Endothelial cell of umbilical vein (primary cell): Measurements from ENCODE around the gene FRRS1. TPM values are rescaled to one million over a fixed set of nuclear protein-coding genes. Genes with fewer than 3 reads are reported as not detected.

Experiments
- BruUV-seq: library from RNA; stranded (reverse); fragments of 400-500 nt; replicated peaks from 2 replicates; lab custom pipeline; 2021; lab: Mats Ljungman, UMichigan
- CTCF ChIA-PET: fragments of 300-600, 350-600 bp; sonication (Branson Sonifier 250); formaldehyde crosslinking; loops from one replicate; lab custom pipeline; 2021; ENCODE audit warnings: antibody characterized with exemption, inconsistent platforms; lab: Charles Lee
- POLR2A ChIA-PET: fragments of 300-600, 350-600 bp; sonication (Branson Sonifier 250); formaldehyde crosslinking; loops from one replicate; lab custom pipeline; 2021; ENCODE audit warnings: antibody characterized with exemption, inconsistent platforms; lab: Charles Lee
- DNase-seq: peaks from one replicate; pipeline ENCODE4 v3.0.0-alpha.2; 2011; ENCODE audit warnings: low read depth, low spot score
- FAIRE-seq: peaks from 2 replicates; lab custom pipeline; 2011; peaks lifted over from hg19 to GRCh38; lab: Jason Lieb, UNC
- H2AFZ ChIP-seq: 2 replicates; pipeline ENCODE4 v1.6.0; 2012; ENCODE audit warnings: low read depth, low read length, control low read depth, inconsistent platforms
- H3K27ac ChIP-seq: 2 replicates; pipeline ENCODE4 v1.5.1; 2011; ENCODE audit warnings: low read depth, mild to moderate bottlenecking, control low read depth, low read length, moderate library complexity; ENCODE audit not compliant: insufficient read depth
- H3K27me3 ChIP-seq, 2 experiments: 2 replicates each; pipeline versions ENCODE4 v1.6.0 to v1.6.1; 2011; ENCODE audit warnings: low read length in 2 of 2, mixed read lengths in 1 of 2; ENCODE audit not compliant: control insufficient read depth in 2 of 2, insufficient read depth in 2 of 2
- H3K36me3 ChIP-seq, 2 experiments: 2 replicates in 1 of 2; 3 replicates in 1 of 2; pipeline ENCODE4 v1.5.1; 2011; ENCODE audit warnings: low read length in 2 of 2, mild to moderate bottlenecking in 1 of 2, moderate library complexity in 1 of 2; ENCODE audit not compliant: control insufficient read depth in 2 of 2, insufficient read depth in 2 of 2; ENCODE audit errors: extremely low read depth in 1 of 2
- H3K4me1 ChIP-seq: 3 replicates; pipeline ENCODE4 v1.5.1; 2011; ENCODE audit warnings: mild to moderate bottlenecking, low read length; ENCODE audit not compliant: control insufficient read depth, insufficient read depth; ENCODE audit errors: extremely low read depth
- H3K4me2 ChIP-seq: 2 replicates; pipeline ENCODE4 v1.6.1; 2011; ENCODE audit warnings: low read length, control low read depth, mixed read lengths; ENCODE audit not compliant: insufficient read depth
- H3K4me3 ChIP-seq, 3 experiments: fragments of 200-600 bp in 1 of 3; sonication (generic), shearing (Covaris generic) in 1 of 3; replicated peaks in 1 of 3; 2 replicates each; pipeline ENCODE4 v1.5.1; 2011 to 2016; ENCODE audit warnings: control low read depth in 3 of 3, low read length in 3 of 3, mild to moderate bottlenecking in 2 of 3, inconsistent platforms in 1 of 3, low read depth in 1 of 3, moderate library complexity in 1 of 3; ENCODE audit not compliant: insufficient read depth in 1 of 3
- H3K79me2 ChIP-seq: 2 replicates; pipeline ENCODE4 v1.6.0; 2012; ENCODE audit warnings: low read length, inconsistent platforms; ENCODE audit not compliant: control insufficient read depth, insufficient read depth
- H3K9ac ChIP-seq: replicated peaks from 2 replicates; pipeline ENCODE3; 2011; ENCODE audit warnings: low read length, control low read depth; ENCODE audit not compliant: insufficient read depth; ENCODE audit errors: extremely low read depth
- H3K9me1 ChIP-seq: replicated peaks from 3 replicates; pipeline ENCODE4 v1.6.0; 2011; ENCODE audit warnings: mild to moderate bottlenecking, low read length; ENCODE audit not compliant: control insufficient read depth, insufficient read depth; ENCODE audit errors: extremely low read depth
- H3K9me3 ChIP-seq: replicated peaks from 2 replicates; pipeline ENCODE4 v1.5.1; 2012; ENCODE audit warnings: low read length, inconsistent platforms; ENCODE audit not compliant: control insufficient read depth, insufficient read depth
- H4K20me1 ChIP-seq: replicated peaks from 2 replicates; pipeline ENCODE3; 2011; ENCODE audit warnings: mild to moderate bottlenecking, low read length; ENCODE audit not compliant: control insufficient read depth, insufficient read depth; ENCODE audit errors: extremely low read depth
- EZH2 ChIP-seq: IDR thresholded peaks from 2 replicates; pipeline ENCODE4 v1.6.1; 2012; ENCODE audit warnings: borderline replicate concordance, low read depth, mild to moderate bottlenecking, moderate library complexity, low read length, inconsistent platforms; ENCODE audit not compliant: severe bottlenecking
- FOS ChIP-seq: IDR thresholded peaks from 2 replicates; pipeline ENCODE4 v1.6.1; 2011; ENCODE audit warnings: mild to moderate bottlenecking, low read length, moderate library complexity, borderline replicate concordance; ENCODE audit not compliant: insufficient read depth
- GATA2 ChIP-seq: IDR thresholded peaks from 2 replicates; pipeline ENCODE4 v1.7.0; 2011; ENCODE audit warnings: low read depth, mild to moderate bottlenecking, moderate library complexity, mixed read lengths, low read length; ENCODE audit not compliant: insufficient read length, insufficient read depth
- JUN ChIP-seq: IDR thresholded peaks from 2 replicates; pipeline ENCODE4 v1.6.1; 2011; ENCODE audit warnings: borderline replicate concordance, low read depth; ENCODE audit not compliant: insufficient read length, insufficient read depth
- MYC ChIP-seq: IDR thresholded peaks from one replicate; pipeline ENCODE4 v1.6.1; 2011; ENCODE audit warnings: mild to moderate bottlenecking, low read depth, low read length
- POLR2A ChIP-seq: IDR thresholded peaks from 2 replicates; pipeline ENCODE4 v1.6.1; 2012; ENCODE audit warnings: low read depth, mild to moderate bottlenecking, control low read depth, low read length
- POLR2AphosphoS5 ChIP-seq: IDR thresholded peaks from 2 replicates; pipeline ENCODE4 v1.6.1; 2012; ENCODE audit warnings: low read depth, mild to moderate bottlenecking, control low read depth, low read length, moderate library complexity; ENCODE audit not compliant: insufficient read depth
- dilution Hi-C: fragments of 300-500 bp; cut with MboI; formaldehyde crosslinking; loops from one replicate; pipeline ENCODE4 v1.15.0; 2019; ENCODE audit warnings: low sequenced_read_pairs; ENCODE audit not compliant: extremely low pct_ligation_motif_present
- intact Hi-C: fragments of 100-400 bp; cut with micrococcal nuclease; formaldehyde crosslinking; loops from one replicate; pipeline ENCODE4 v1.10.0; 2022
- polyA plus RNA-seq, 4 experiments: library from polyadenylated mRNA; depleted of rRNA in 3 of 4; stranded (reverse) in 3 of 4; unstranded in 1 of 4; fragments of >200 nt; gene quantifications; 2 replicates each; pipeline versions ENCODE4 v1.2.1 to v1.2.3, GENCODE V29; 2011 to 2012; ENCODE audit warnings: missing spikeins in 1 of 4
- total RNA-seq: library from RNA; stranded (reverse); gene quantifications from 2 replicates; pipeline ENCODE4 v1.2.3, GENCODE V29; 2021
- TF ChIP-seq, protein P1 (sequence below), 2 donors: IDR thresholded peaks; 1 replicate in 1 of 2; 2 replicates in 1 of 2; pipeline ENCODE4 v1.5.1; 2011; ENCODE audit warnings: low read length in 2 of 2, mild to moderate bottlenecking in 2 of 2, moderate library complexity in 2 of 2, control low read depth in 1 of 2, inconsistent platforms in 1 of 2, low read depth in 1 of 2; ENCODE audit not compliant: insufficient read depth in 1 of 2; ENCODE audit errors: extremely low read depth in 1 of 2
- TF ChIP-seq, protein P2 (sequence below): IDR thresholded peaks from 2 replicates; pipeline ENCODE4 v1.6.1; 2011; ENCODE audit not compliant: insufficient read depth, insufficient read length

FRRS1 gene
- total and polyA plus RNA-seq, 2 donors (not counting 3 experiments of a cell fraction or from before 2014, with no cell fraction given) = 1.1 to 3.1 TPM

DNA sequence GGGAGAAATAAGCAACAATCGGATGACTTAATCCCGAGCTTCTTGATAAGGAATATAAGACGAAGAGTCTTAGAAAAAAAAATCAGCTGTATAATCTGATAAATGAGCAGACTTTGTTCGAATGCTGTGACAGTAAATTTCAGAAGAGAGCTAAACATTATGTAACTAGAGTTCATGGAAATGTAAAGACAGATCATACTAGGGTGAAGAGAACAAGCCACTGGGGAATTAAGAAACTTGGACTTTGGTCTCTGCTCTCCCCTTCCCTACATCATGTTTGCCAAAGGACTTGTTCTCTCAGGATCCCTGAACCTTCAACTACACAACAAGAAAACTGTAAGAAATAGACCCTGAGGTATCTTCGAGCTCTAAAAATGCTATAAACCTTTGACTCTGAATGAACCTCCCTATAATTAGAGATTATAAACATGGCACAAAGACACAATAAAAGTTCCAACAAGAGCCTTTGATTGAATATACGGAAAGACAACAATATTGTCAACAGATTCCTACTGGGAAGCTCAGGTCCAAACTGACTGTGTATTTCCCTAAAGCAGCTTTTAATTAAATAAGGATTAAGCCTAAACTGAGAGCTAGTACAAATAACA is 27.5 kb downstream of the FRRS1 start:
- Histone ChIP-seq H3K27ac (no peak overlapping the region), H3K4me1 (no peaks in the 10 kb centered on the region), H3K4me3 (no peak overlapping the region), H4K20me1 (no peaks in the 10 kb centered on the region), H3K27me3 (no peaks in the 10 kb centered on the region), H2AFZ (no peak overlapping the region), H3K9me3 (no peaks in the 10 kb centered on the region), H3K4me2 (no peak overlapping the region), H3K36me3 (no peaks in the 10 kb centered on the region), H3K9me1 (no peaks in the 10 kb centered on the region), H3K79me2 (no peaks in the 10 kb centered on the region), H3K9ac (no peak overlapping the region)
- DNase-seq (no peak), FAIRE-seq (no peak)
- POLR2A ChIA-PET = no interaction called here
- no peak for TF ChIP-seq EZH2
- no peak for TF ChIP-seq MYC
- no peak for TF ChIP-seq FOS
- TF ChIP-seq POLR2AphosphoS5 = no peak
- no peak for TF ChIP-seq POLR2A
- no peak for TF ChIP-seq JUN
- TF ChIP-seq GATA2 = no peak
- TF ChIP-seq, protein P1, sequence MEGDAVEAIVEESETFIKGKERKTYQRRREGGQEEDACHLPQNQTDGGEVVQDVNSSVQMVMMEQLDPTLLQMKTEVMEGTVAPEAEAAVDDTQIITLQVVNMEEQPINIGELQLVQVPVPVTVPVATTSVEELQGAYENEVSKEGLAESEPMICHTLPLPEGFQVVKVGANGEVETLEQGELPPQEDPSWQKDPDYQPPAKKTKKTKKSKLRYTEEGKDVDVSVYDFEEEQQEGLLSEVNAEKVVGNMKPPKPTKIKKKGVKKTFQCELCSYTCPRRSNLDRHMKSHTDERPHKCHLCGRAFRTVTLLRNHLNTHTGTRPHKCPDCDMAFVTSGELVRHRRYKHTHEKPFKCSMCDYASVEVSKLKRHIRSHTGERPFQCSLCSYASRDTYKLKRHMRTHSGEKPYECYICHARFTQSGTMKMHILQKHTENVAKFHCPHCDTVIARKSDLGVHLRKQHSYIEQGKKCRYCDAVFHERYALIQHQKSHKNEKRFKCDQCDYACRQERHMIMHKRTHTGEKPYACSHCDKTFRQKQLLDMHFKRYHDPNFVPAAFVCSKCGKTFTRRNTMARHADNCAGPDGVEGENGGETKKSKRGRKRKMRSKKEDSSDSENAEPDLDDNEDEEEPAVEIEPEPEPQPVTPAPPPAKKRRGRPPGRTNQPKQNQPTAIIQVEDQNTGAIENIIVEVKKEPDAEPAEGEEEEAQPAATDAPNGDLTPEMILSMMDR (IDR thresholded peaks at IDR 0.05; ENCODE audit: extremely low read depth in 1 of 2, insufficient read depth in 1 of 2, low read depth in 1 of 2, low read length in 2 of 2) = no peak
- TF ChIP-seq, protein P2, sequence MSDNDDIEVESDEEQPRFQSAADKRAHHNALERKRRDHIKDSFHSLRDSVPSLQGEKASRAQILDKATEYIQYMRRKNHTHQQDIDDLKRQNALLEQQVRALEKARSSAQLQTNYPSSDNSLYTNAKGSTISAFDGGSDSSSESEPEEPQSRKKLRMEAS = no peak
- CTCF ChIA-PET = interaction anchor here (1.0 to 2.9 kb wide), 7 partner anchors 11 to 990 kb away, joined by 3 to 12 read pairs (median 5); no protein-coding TSS in a partner anchor
- intact Hi-C loops (loop anchor here (10.0 kb wide), 1 partner anchor 854 kb away; no protein-coding TSS in a partner anchor), dilution Hi-C loops (no loop called here)
- no TSS peak for BruUV-seq
